Testis (tissue), 3 donors: ENCODE data around the gene ZMYND12. TPM values are rescaled to one million over a fixed set of nuclear protein-coding genes. Genes with fewer than 3 reads are reported as not detected.

Experiments
- DNase-seq: peaks from one replicate; pipeline ENCODE4 v3.0.0-alpha.2; 2019
- H3K27ac ChIP-seq, 2 donors: fragments of 200-600 bp; sonication (generic); one replicate each; pipeline ENCODE4 v1.5.1; 2019
- H3K27me3 ChIP-seq: fragments of 200-600 bp; sonication (generic); one replicate; pipeline ENCODE4 v1.5.1; 2019
- H3K36me3 ChIP-seq: fragments of 200-600 bp; sonication (generic); one replicate; pipeline ENCODE4 v1.5.1; 2017; ENCODE audit warnings: low read depth; ENCODE audit errors: missing control alignments
- H3K4me1 ChIP-seq: fragments of 200-600 bp; sonication (generic); one replicate; pipeline ENCODE4 v1.5.1; 2019
- H3K4me3 ChIP-seq, 2 donors: fragments of 200-600 bp; sonication (generic); one replicate each; pipeline ENCODE4 v1.5.1; 2017 to 2019
- H3K9me3 ChIP-seq: fragments of 200-600 bp; sonication (generic); one replicate; pipeline ENCODE4 v1.5.1; 2017
- CTCF ChIP-seq, 3 experiments: fragments of 450-650 bp in 2 of 3; fragments of 200-600 bp in 1 of 3; sonication (generic) in 1 of 3; IDR thresholded peaks; one replicate each; pipeline ENCODE4 v1.5.1; 2016 to 2019; ENCODE audit warnings: antibody characterized with exemption in 3 of 3, mild to moderate bottlenecking in 2 of 3, moderate library complexity in 1 of 3
- POLR2A ChIP-seq: fragments of 450-650 bp; IDR thresholded peaks from one replicate; pipeline ENCODE4 v1.6.1; 2017; ENCODE audit warnings: antibody characterized with exemption, mild to moderate bottlenecking, moderate library complexity
- WGBS, 2 donors: methylation state at CpG; one replicate each; pipeline ENCODE4 v1.1.5; 2018; 5-methylcytosine and 5-hydroxymethylcytosine counted together
- intact Hi-C: fragments of 100-400 bp; cut with DNase I; formaldehyde crosslinking; loops from one replicate; pipeline ENCODE4 v1.15.1; 2023; ENCODE audit warnings: low total_unique reads
- polyA plus RNA-seq: library from polyadenylated mRNA; stranded (reverse); fragments of 350-450 nt; fragmentation: Illumina TruSeq; extraction: RNeasy Lipid Tissue Mini Kit (QIAGEN cat#74804); gene quantifications from one replicate; pipeline ENCODE4 v1.2.3, GENCODE V29; 2014; ENCODE audit warnings: low read depth, low replicate concordance; ENCODE audit not compliant: insufficient read depth
- total RNA-seq, 2 donors: library from RNA; depleted of rRNA; stranded (reverse); fragments of >200 nt; gene quantifications; one replicate each; pipeline ENCODE4 v1.2.3, GENCODE V29; 2016

ZMYND12 gene
- total and polyA plus RNA-seq, 3 donors from 2014 or later, result 31.3 to 122 (median 40.7) TPM

- H3K27ac ChIP-seq, result no peak overlapping the region
- TF ChIP-seq CTCF (IDR thresholded peaks at IDR 0.05) (no peak), POLR2A (no peak)
- no peak for DNase-seq
- intact Hi-C loops, result loop anchor here (10.0 kb wide), 1 partner anchor 128 kb away; no protein-coding TSS in a partner anchor
- H3K27me3 ChIP-seq, result no peaks in the 10 kb centered on the region
- WGBS, 2 donors, result 76 to 100% methylated on average over 1 to 3 of the region's 3 CpGs
- no peaks in the 10 kb centered on the region for H3K36me3 ChIP-seq
- H3K4me3 ChIP-seq, result no peak overlapping the region
- peaks cover 7% of the 10 kb centered on the region for H3K4me1 ChIP-seq
- no peaks in the 10 kb centered on the region for H3K9me3 ChIP-seq
Measured at GRCh38 chr1:42417166-42417565, 38.7 kb downstream of the ZMYND12 start.

GRCh38 chr1:42414551-42415496 lies 41.0 kb downstream of the ZMYND12 start:
- H3K4me3 ChIP-seq, result no peak overlapping the region
- no peaks in the 10 kb centered on the region for H3K36me3 ChIP-seq
- no peaks in the 10 kb centered on the region for H3K9me3 ChIP-seq
- H3K4me1 ChIP-seq, result no peaks in the 10 kb centered on the region
- no peak for DNase-seq
- TF ChIP-seq CTCF (IDR thresholded peaks at IDR 0.05) (no peak), POLR2A (no peak)
- H3K27me3 ChIP-seq, result no peaks in the 10 kb centered on the region
- intact Hi-C loops, result loop anchor here (10.0 kb wide), 1 partner anchor 130 kb away; no protein-coding TSS in a partner anchor
- 92% methylated on average over 12 to 17 of the region's 17 CpGs for WGBS, 2 donors
- no peak overlapping the region for H3K27ac ChIP-seq

- Histone ChIP-seq H3K9me3 (no peaks in the 10 kb centered on the region), H3K4me1 (no peaks in the 10 kb centered on the region), H3K4me3 (no peak overlapping the region), H3K36me3 (no peaks in the 10 kb centered on the region), H3K27ac (no peak overlapping the region), H3K27me3 (no peaks in the 10 kb centered on the region)
- WGBS, 2 donors, result 89 to 92% methylated on average over 1 of the region's 1 CpG
- DNase-seq, result no peak
- intact Hi-C loops, result no loop called here
- no peak for TF ChIP-seq CTCF (IDR thresholded peaks at IDR 0.05)
- TF ChIP-seq POLR2A, result no peak
Measured at GRCh38 chr1:42403880-42404400, 51.9 kb downstream of the ZMYND12 start.

GRCh38 chr1:42399315-42400100 lies 56.3 kb downstream of the ZMYND12 start:
- intact Hi-C loops, result no loop called here
- no peaks in the 10 kb centered on the region for H3K36me3 ChIP-seq
- no peaks in the 10 kb centered on the region for H3K4me1 ChIP-seq
- no peak overlapping the region for H3K27ac ChIP-seq
- H3K9me3 ChIP-seq, result no peaks in the 10 kb centered on the region
- 84 to 91% methylated on average over 10 of the region's 10 CpGs for WGBS, 2 donors
- no peak overlapping the region for H3K4me3 ChIP-seq
- TF ChIP-seq POLR2A (no peak), CTCF (IDR thresholded peaks at IDR 0.05) (no peak)
- no peak for DNase-seq
- H3K27me3 ChIP-seq, result no peaks in the 10 kb centered on the region
